Measurements from ENCODE around the gene PPP1R2. TPM values are rescaled to one million over a fixed set of nuclear protein-coding genes. Genes with fewer than 3 reads are reported as not detected.
A peak's percentile ranks its signal among the peaks of the same experiment; 100 is the strongest.

PPP1R2 gene
- total RNA-seq, 2 donors from 2014 or later = 32.7 to 42.5 TPM

DNA sequence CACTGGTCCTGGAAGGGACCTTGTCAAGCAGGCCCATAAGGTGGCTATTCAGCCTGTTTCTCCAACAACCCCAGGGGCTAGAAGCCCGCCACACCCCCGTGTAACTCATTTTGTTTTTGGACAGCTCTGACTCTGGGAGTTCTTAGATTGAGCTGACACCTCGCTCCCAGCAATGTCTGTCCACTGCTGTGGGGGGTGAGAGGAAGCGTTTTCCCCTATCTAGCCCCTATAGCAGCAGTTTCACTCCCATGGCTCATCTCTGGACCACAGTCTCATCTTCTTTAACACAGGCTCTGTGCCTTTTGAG, 1.1 kb upstream of the PPP1R2 start:
- H3K4me3 ChIP-seq = no peak overlapping the region
- WGBS, 2 donors = 79 to 85% methylated on average over 4 of the region's 4 CpGs
- ATAC-seq (no peak), DNase-seq (no peak)
- H3K4me1 ChIP-seq = peaks cover 46% of the 10 kb centered on the region
- H3K27me3 ChIP-seq = no peaks in the 10 kb centered on the region
- no peaks in the 10 kb centered on the region for H3K36me3 ChIP-seq (replicated peaks in 1 of 2; ENCODE audit: insufficient read depth in 1 of 2, low read depth in 2 of 2)
- peak overlapping the region in 3 of 4 donors; percentile 91 to 96 (median 92) for H3K27ac ChIP-seq
- no peak for TF ChIP-seq POLR2A (IDR thresholded peaks at IDR 0.05)
- TF ChIP-seq, protein P1, sequence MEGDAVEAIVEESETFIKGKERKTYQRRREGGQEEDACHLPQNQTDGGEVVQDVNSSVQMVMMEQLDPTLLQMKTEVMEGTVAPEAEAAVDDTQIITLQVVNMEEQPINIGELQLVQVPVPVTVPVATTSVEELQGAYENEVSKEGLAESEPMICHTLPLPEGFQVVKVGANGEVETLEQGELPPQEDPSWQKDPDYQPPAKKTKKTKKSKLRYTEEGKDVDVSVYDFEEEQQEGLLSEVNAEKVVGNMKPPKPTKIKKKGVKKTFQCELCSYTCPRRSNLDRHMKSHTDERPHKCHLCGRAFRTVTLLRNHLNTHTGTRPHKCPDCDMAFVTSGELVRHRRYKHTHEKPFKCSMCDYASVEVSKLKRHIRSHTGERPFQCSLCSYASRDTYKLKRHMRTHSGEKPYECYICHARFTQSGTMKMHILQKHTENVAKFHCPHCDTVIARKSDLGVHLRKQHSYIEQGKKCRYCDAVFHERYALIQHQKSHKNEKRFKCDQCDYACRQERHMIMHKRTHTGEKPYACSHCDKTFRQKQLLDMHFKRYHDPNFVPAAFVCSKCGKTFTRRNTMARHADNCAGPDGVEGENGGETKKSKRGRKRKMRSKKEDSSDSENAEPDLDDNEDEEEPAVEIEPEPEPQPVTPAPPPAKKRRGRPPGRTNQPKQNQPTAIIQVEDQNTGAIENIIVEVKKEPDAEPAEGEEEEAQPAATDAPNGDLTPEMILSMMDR (IDR thresholded peaks at IDR 0.05) = no peak
- no peaks in the 10 kb centered on the region for H3K9me3 ChIP-seq
- intact Hi-C loops (cut with DNase I) = no loop called here

DNA sequence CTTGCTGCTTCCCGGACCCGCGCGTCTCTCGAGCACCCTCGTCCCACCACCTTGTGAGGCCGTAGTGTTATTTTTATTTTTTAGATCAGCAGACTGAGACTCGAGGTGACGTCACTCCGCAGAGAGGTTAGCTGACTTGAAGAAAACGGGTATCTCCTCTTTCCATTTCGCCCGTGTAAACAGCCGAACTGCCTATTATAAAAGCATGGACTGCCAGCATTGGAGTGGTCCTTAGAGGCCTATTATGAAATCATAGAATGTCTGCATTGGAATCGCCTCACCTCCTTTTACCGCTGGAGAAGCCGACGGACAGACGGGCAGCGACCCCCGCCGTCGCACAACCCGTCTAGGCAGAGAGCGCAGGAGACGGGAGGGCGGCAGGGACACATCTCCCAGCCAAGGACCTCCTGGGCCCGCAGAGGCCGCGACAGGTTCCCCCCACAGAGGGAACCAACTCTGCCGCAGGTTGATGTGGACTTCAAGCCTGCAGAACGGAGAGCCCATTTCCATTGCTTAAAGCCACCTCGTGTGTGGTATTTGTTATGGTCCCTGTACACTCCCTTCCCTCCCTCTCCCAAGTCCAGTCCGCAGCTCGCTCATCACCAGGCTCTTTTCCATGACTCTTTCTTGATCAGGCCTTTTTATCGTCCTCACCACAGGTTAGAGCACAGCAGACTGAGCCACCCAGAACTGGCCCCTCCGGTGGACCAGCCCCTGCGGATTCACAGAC, 540 bp upstream of the PPP1R2 start:
- Histone ChIP-seq H3K27ac (peak overlapping the region in 3 of 4 donors; percentile 91 to 96 (median 92)), H3K9me3 (no peaks in the 10 kb centered on the region), H3K36me3 (replicated peaks in 1 of 2; ENCODE audit: insufficient read depth in 1 of 2, low read depth in 2 of 2) (no peaks in the 10 kb centered on the region), H3K4me3 (peak overlapping the region; percentile 82 to 86), H3K4me1 (peaks cover 50% of the 10 kb centered on the region), H3K27me3 (no peaks in the 10 kb centered on the region)
- 12 to 24% methylated on average over 22 to 38 of the region's 38 CpGs for WGBS, 2 donors
- TF ChIP-seq, protein P1 (IDR thresholded peaks at IDR 0.05) = no peak
- no peak for TF ChIP-seq POLR2A (IDR thresholded peaks at IDR 0.05)
- DNase-seq (no peak), ATAC-seq (peak; percentile 30)
- intact Hi-C loops (cut with DNase I) = no loop called here

DNA sequence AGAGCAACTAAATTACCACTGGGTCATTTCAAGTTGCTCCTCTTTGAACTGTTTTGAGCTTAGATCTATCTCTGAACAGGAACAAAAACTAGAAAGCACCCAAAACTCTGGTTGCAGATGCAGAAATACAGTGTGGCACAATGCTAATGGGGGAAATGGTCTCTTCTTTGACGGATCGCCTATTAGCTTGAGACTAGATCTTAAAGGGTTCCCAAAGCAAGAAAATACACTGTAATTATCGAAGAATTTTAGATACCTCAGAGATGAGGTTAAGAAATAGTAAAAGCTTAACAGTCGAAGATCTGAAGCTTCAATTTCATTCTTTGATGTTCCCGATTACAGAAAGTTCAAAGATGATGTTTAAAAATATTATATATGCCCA, 818 bp downstream of the PPP1R2 start:
- no peaks in the 10 kb centered on the region for H3K9me3 ChIP-seq
- H3K27me3 ChIP-seq = no peaks in the 10 kb centered on the region
- H3K36me3 ChIP-seq (replicated peaks in 1 of 2; ENCODE audit: insufficient read depth in 1 of 2, low read depth in 2 of 2) = no peaks in the 10 kb centered on the region
- intact Hi-C loops (cut with DNase I) = no loop called here
- peak overlapping the region in 3 of 4 donors; percentile 91 to 96 (median 92) for H3K27ac ChIP-seq
- WGBS, 2 donors = 0 to 1% methylated on average over 5 of the region's 5 CpGs
- H3K4me1 ChIP-seq = peaks cover 50% of the 10 kb centered on the region
- no peak for DNase-seq
- no peak for ATAC-seq
- no peak for TF ChIP-seq POLR2A (IDR thresholded peaks at IDR 0.05)
- TF ChIP-seq, protein P1 (IDR thresholded peaks at IDR 0.05) = no peak
- H3K4me3 ChIP-seq = peak overlapping the region; percentile 82 to 86

DNA sequence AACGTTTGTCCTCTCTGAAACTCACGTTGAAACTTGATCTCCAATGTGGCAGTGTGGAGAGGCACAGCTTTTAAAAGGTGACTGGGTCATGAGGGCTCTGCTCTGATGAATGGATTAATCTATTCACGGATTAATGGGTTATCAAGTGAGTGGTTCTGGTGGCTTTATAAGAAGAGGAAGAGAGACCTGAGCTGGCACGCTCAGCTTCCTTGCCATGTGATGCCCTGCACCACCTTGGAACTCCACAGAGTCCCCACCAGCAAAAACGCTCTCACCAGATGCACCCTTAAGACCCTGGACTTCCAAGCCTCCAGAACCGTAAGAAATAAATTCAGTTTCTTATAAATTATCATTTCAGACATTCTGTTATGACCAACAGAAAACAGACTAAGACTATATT, 2.6 kb downstream of the PPP1R2 start:
- no peaks in the 10 kb centered on the region for H3K27me3 ChIP-seq
- intact Hi-C loops (cut with DNase I) = no loop called here
- no peak overlapping the region for H3K27ac ChIP-seq
- 46 to 52% methylated on average over 6 of the region's 6 CpGs for whole genome bisulfite sequencing, 2 donors
- DNase-seq = no peak
- no peaks in the 10 kb centered on the region for H3K9me3 ChIP-seq
- peaks cover 40% of the 10 kb centered on the region for H3K4me1 ChIP-seq
- H3K36me3 ChIP-seq (replicated peaks in 1 of 2; ENCODE audit: insufficient read depth in 1 of 2, low read depth in 2 of 2) = no peaks in the 10 kb centered on the region
- ATAC-seq = no peak
- no peak overlapping the region for H3K4me3 ChIP-seq
- no peak for TF ChIP-seq POLR2A (IDR thresholded peaks at IDR 0.05)
- TF ChIP-seq, protein P1 (IDR thresholded peaks at IDR 0.05) = no peak

GRCh38 chr3:195540027-195540426, 3.1 kb downstream of the PPP1R2 start:
- Histone ChIP-seq H3K27me3 (no peaks in the 10 kb centered on the region), H3K4me3 (no peak overlapping the region), H3K27ac (no peak overlapping the region), H3K9me3 (no peaks in the 10 kb centered on the region), H3K36me3 (replicated peaks in 1 of 2; ENCODE audit: insufficient read depth in 1 of 2, low read depth in 2 of 2) (no peaks in the 10 kb centered on the region), H3K4me1 (peaks cover 40% of the 10 kb centered on the region)
- 72 to 86% methylated on average over 8 of the region's 8 CpGs for WGBS, 2 donors
- DNase-seq (no peak), ATAC-seq (no peak)
- intact Hi-C loops (cut with DNase I) = no loop called here
- no peak for TF ChIP-seq POLR2A (IDR thresholded peaks at IDR 0.05)
- TF ChIP-seq, protein P1 (IDR thresholded peaks at IDR 0.05) = no peak

Measured in body of pancreas (tissue), 4 donors.